Measurements from ENCODE around the gene SCPEP1.
A peak's percentile ranks its signal among the peaks of the same experiment; 100 is the strongest.

SCPEP1 gene

DNA sequence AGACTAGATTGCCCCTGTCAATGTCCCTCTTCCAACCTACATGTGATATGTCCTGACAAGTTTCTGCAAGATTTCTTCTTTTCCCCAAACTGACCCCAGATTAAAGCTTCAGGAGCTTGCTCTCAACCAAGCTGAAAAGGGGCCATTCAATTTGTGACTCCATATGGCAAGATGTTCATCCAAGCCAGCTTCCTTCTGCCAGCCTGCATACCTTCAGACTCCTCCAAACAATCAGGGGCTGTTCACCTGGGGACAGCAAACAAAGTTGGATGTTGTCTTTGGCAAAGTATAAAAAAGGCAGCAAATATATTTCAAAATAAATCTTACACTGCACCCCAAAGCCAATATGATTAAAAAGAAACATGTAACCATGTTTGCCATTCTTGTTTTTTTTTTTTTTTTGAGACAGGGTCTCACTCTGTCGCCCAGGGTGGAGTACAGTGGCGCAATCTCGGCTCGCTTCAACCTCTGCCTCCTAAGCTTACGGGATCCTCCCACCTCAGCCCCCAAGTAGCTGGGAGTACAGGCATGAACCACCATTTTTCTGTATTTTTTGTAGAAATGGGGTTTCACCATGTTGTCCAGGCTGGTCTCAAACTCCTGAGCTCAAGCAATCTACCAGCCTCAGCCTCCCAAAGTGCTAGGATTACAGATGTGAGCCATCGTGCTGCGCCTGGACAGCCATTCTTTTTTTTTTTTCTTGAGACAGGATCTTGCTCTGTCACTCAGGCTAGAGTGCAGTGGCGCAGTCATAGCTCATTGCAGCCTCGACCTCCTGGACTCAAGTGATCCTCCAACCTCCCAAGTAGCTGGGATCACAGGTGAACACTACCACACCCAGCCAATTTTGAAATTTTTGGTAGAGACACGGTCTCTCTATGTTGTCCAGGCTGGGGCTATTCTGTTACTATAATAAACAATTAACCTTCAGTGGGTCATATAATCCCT, 57.1 kb downstream of the SCPEP1 start:
- no peak for DNase-seq

DNA sequence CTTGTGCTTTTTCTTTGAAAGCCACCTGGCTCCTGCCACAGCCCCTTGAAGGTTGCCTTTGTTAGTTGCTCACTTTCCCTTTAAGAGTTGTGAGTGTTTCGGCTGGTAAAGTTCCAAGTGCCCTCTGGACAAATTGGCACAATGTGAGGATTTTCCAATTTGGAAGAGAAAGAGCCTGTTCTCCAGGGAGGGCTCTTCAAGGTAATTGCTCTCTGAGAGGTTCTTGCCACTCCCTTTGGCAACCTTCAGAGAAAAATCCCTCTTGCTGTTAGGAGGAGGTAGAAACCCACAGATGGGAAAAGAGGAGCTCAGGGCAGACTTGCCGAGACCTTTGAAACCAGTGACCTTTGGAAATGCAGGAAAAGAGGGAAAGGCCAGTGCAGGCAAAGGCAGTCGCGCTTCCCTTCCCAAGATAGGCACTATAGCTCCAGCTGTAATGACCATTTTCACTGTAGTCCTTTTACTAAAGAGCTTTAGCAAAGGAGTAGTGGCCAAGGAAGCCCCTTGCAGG, 58.1 kb downstream of the SCPEP1 start:
- DNase-seq, result no peak

DNA sequence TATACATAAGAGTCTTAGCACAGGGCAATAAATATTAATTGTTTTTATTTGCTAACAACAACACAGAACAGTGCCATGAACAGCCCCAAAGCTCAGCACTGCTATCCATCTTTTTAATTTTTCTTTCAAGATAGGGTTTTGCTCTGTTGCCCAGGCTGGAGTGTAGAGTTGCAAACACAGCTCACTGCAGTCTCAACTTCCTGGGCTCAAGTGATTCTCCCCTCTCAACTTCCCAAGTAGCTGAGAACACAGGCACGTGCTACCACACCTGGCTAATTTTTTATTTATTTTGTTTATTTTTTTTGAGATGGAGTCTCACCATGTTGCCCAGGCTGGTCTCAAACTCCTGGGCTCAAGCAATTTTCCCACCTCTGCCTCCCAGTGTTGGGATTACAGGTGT, 59.5 kb downstream of the SCPEP1 start:
- no peak for DNase-seq

DNA sequence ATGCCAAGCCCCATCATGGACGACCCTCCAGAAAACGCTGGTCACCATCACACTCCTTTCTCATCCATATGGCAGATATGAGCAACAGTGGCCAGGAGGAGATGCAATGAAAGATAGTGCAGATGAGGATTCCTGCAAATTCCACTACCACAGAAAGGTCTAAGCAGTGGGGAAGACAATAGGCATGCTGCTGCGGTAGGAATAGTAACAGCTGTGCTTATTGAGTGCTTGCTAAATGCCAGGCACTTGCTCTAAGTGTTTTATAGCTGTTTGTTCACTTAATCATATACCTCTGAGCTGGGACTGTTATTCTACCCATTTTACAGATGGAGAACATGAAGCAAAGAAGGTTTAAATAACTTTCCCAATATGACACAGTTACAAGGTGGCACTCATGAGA, 60.6 kb downstream of the SCPEP1 start:
- DNase-seq, result no peak

DNA sequence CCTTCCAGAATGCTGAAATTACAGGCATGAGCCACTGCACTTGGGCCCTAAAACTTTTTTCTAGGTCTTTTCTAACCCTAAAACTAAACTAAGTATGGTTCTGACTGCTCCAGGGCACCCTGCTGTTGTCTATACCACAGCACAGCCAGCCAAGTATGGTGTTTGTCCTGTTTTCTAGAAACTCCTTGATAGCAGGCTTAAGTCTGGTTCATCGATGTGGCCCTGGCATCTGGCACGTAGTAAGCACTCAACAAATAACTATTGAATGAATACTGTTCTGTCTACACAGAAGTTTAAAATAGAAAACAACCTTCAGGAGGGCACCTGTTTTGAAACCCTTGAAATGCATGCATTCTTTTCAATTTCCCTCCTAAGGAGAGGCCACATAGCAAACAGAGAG, 62.6 kb downstream of the SCPEP1 start:
- no peak for DNase-seq

DNA sequence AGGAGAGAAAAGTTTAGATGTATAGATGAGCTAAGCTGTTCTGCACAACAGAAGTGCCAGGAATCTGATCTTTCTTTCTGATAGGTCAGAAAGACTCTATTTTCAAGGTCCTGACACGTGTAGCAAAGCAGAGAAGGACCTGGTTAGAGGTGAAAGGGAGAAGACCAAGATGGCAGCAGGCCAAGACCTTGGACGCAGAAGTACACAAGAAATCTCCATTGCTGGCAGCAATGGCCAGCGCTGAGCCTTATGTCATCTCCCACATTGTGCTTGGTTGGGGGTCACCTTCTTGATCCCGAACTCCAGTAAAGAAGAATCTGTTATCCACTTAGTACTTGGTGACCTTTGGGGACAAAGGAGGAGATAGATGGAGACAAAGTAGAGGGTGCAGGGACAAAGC, 65.3 kb downstream of the SCPEP1 start:
- DNase-seq, result no peak

DNA sequence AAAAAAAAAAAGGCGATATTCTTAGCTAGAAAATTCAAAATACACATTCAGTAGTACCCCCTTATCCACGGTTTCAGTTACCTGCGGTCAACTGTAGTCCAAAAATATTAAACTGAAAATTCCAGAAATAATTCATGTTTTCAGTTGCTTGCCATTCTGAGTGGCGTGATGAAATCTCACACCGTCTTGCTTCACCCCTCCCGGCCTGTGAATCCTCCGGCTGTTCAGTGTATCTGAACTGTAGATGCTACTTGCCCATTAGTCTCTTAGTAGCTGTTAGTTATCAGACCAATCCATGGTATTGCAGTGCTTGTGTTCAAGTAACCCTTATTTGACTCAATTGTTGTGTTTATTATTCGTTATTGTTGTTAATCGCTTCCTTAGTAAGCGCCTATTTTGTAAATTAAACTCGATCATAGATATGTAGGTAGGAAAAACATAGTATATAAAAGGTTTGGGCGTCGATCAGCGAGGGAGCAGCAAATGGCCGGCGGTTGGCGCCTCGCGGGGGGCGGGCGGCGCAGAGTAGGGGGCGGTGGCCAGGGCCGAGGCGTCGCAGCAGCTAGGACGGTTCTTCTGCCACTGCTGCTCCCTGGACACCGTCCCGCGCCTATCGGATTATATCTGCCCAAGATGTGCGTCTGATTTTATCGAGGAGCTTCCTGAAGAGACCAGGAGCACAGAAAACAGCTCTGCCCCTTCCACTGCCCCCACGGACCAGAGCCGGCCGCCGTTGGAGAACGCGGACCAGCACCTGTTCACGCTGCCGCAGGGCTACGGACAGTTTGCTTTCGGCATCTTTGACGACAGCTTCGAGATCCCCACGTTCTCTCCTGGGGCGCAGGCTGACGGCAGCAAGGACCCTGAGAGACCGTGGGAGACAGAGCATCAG, 67.3 kb downstream of the SCPEP1 start:
- DNase-seq, result no peak

DNA sequence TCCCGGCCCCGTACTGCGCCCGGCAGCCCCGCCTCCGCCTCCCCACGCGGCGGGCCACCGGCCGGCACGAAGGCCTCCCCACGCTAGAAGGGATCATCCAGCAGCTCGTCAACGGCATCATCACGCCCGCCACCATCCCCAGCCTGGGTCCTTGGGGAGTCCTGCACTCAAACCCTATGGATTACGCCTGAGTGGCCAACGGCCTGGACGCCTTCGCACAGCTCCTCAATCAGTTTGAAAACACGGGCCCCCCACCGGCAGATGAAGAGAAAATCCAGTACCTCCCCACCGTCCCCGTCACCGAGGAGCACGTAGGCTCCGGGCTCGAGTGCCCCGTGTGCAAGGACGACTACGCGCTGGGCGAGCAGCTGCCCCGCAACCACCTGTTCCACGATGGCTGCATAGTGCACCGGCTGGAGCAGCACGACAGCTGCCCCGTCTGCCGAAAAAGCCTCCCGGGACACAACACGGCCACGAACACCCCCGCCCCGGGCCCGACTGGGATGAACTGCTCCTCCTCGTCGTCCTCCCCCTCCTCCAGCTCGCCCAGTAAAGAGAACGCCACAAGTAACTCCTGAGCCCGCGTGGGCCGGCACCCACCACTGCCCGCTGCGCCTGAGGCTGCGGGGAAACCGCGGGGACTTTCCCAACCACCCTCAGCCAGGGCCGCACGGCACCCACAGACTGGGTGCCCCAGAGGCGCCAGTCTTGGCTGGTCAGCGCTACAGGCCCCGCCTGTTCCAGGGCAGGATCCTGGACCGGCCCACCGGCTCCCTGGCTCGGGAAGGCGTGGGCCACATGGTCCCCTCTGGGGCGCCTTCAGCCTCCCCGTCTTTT, 68.2 kb downstream of the SCPEP1 start:
- DNase-seq, result no peak

DNA sequence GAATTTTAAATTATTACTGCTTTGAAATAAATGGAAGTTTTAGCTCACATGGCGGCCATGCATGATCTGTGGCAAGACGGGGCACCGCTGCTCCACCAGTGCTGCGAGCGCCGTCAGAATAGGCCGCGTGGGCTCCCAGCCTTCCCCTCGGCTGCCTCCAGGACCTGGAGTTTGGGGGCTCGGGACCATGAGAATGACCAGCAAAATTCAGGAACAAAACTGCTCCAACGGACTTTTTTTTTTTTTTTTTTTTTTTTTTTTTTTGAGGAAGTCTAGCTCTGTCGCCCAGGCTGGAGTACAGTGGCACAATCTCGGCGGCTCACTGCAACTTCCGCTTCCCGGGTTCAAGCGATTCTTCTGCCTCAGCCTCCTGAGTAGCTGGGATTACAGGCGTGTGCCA, 68.8 kb downstream of the SCPEP1 start:
- no peak for DNase-seq

DNA sequence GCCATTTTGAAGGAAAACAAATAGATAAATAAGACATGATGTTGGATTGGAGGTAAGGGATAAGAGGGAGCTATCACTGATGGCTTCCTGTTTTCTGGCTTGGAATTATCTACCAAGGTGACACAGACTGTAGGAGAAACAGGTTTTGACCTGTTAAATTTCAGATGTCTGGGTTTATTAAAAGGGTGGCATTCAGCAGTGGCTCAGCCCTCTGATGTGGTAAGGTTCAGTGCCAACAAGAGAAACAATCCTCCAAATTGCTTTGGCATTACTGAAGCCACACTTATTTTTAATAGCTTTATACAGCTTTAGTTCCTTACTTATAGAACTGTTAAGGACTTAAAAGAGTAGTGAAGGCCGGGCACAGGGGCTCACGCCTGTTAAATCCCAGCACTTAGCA, 70.2 kb downstream of the SCPEP1 start:
- DNase-seq, result no peak

DNA sequence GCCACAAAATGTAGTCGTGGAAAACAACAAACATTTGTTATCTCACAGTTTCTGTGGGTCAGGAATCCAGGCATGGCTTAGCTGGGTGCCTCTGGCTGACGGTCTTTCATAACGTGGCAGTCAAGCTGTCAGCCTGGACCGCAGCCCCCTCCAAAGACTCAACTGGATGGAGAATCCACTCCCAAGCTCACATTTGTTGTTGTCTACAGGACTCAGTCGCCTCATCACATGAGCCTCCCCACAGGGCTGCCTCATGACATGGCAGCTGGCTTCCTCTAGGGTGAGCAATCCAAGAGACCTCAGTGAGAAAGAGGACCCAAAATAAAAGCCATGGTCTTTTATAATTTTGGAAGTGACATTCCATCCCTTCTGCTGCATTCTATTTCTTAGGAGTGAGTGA, 72.4 kb downstream of the SCPEP1 start:
- no peak for DNase-seq

DNA sequence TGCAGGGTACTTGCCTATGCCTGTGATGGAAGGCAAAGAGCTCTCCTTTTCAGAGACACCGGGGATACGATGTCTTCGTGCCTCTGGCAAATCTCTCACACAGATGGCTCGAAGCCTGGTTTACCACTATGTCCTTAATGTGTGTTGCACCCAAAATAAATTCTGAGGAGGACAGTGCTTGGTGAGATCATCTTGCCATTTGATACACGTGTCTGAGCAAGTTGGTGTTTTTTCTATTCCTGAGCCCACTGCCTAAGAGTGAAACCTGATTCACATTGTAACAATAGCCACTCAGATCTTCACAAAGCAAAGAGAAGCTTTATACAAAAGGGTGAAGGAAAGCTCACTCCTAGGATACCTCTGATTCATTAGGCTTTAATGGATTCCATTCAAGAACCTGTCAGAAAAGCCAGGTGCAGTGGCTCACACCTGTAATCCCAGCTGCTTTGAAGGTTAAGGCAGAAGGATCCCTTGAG, 74.0 kb downstream of the SCPEP1 start:
- DNase-seq, result peak in 12 of 58 donors; percentile 7 to 69 (median 16)

All from anterior cingulate cortex (tissue), 58 donors.